ENCODE data around the gene TAOK1.
"Not testable (repeated sequence)": the region's sequence is repeated elsewhere in the genome, so short reads cannot be mapped to it uniquely, and the experiment has no call there.

Gene TAOK1

DNA sequence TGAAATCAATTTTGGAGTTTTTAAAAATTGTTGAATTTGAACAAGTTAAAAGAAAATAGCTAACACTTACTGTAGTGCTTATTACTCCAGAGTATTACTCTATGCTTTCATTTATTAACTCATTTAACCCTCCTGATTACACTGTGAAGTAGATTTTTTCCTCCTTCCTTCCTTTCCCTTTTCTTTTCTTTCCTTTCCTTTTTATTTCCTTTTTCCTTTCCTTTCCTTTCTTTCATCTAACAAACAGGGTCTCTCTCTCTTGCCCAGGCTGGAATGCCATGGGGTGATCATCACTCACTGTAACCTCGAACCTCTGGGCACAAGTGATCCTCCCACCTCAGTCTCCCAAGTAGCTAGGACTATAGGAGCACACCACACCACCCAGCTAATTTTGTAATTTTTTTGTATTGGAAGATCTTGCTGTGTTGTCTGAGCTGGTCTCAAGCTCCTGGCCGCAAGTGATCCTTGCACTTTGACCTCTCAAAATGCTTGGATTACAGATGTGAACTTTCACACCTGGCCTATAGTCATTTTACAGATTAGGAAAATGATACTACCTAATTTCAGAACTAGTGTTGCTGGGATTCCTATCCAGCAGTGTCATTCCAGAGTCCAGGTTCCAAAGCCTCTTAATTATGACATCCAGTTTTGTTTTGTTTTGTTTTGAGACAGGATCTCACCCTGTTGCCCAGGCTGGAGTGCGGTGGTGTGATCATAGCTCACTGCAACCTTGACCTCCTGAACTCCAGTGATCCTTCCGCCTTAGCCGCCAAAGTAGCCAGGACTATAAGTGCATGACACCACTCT is 59.9 kb downstream of the TAOK1 start:
- DNase-seq = no peak

DNA sequence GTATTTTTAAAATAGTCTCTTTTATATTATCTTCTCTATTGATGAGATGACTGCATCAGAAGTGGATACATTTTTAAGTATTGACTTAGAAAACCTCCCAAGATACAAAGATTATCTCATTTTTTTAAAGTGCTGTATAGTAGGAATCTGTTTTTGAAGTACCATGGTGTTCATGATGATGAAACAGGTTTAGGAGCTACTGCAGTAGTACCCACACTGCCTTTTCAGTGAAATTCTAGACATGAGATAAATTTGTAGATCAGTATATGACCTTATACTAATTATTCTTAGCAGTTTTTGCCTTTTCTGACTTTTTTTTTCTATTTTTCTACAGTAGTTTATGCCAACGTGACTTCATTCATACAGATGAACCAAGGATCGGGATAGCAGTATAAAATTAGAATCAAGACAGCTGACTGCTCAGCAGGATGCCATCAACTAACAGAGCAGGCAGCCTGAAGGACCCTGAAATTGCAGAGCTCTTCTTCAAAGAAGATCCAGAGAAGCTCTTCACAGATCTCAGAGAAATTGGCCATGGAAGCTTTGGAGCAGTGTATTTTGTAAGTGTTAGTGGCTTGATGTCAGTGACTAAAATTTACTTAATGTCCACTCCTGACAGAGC is 61.1 kb downstream of the TAOK1 start:
- DNase-seq = no peak

DNA sequence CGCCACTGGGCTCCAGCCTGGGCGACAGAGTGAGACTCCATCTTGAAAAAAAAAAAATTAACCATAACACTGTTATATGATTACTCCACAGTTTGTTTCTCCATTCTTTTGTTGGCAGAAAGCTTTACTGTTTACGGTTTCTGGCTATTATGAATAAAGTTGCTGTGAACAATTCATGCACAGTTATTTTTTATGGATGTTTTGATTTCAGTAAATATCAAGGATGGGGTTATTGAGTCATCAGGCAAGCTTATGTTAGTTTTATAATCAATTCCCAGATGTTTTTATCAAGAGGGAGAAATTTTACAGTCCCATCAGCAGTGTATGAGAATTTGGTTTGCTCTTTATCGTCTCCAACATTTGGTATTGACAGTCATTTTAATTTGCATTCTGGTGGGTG is 67.9 kb downstream of the TAOK1 start:
- DNase-seq = no peak

DNA sequence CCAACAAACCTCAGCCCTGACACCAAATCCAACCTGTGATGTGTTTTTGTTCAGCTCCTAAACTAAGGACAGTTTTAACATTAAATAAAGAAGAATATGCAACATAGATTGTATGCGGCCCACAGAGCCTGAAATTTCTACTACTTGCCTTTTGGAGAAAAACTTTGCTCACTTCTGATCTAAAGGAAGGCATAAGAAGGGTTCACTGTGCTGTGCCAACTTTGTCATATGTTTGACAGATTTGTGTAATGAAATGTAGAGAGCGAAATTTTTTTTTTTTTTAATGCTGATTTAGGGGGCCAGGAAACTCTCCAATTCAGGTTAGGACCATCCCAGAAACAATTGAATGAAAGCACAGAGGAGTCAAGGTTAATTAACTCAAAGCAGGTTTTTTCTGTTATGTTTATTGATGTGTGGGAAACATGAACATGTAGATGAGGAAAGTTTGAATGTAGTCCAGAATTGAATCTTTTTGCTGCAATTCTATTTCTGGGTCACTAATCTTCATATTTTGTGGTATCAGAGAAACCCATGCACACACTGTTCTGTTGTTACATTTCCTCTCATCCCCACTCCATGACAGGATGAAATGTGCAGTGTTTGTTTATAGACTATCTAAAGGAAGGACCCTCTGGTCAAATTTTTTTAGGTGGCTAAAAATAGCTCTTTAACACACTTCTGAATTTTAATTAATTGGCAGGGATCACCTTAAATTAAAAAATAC is 71.5 kb downstream of the TAOK1 start:
- DNase-seq = no peak

DNA sequence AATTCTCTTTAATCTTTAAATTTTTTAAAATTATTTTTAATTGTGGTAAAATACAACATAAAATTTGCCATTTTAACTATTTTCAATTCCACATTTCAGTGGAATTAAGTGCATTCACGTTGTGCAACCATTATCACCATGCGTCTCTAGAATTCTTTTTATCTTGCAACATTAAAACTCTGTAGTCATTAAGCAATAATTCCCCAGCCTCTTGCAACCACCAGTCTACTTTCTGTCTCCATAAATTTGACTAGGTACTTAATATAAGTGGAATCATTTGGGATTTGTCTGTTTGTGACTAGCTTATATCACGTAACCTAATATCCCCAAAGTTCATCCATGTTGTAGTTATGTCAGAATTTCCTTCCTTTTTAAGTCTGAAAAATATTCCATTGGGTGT is 79.1 kb downstream of the TAOK1 start:
- no peak for DNase-seq

DNA sequence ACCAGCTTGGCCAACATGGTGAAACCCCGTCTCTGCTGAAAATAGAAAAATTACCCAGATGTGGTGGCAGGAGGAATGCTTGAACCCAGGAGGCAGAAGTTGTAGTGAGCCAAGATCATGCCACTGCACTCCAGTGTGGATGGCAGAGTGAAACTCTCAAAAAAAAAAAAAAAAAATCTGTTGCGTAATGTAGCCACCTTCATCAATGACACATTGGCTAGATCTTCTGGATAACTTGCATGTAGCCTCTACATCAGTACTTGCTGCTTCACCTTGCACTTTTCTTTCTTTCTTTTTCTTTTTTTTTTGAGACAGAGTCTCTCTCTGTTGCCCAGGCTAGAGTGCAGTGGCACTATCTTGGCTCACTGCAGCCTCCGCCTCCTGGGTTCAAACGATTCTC is 83.3 kb downstream of the TAOK1 start:
- not testable (repeated sequence) for DNase-seq

DNA sequence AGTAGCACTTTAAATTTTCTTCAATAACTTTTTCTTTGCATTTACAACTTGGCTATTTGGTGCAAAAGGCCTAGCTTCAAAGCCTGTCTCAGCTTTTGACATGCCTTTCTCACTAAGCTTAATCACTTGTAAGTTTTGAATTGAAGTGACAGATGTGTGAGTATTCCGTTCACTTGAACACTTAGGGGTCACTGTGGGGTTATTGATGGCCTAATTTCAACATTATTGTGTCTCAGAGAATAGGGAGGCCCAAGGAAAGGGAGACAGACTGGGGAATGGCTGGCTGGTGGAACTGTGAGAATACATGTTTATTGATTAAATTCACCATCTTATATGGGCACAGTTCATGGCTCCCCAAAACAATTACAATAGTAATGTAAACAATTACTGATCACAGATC is 84.1 kb downstream of the TAOK1 start:
- no peak for DNase-seq

DNA sequence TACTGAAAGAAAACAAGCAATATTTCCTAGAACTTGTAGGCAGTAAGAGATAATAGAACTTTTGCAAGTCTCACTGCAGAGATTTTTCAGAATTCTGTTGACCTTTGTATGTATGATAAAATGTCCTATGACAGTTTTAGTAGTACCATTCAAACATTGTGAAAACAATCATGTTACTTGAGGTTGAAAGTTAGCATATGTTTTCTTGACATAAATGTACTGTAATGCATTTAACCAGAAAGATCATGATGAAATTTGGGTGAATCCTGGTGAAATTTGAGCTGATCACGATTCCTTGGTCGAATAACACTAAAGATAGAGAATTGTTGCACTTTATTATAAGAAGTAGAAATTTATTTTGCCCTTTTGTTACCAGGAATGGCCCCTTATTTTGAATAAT is 85.7 kb downstream of the TAOK1 start:
- no peak for DNase-seq

DNA sequence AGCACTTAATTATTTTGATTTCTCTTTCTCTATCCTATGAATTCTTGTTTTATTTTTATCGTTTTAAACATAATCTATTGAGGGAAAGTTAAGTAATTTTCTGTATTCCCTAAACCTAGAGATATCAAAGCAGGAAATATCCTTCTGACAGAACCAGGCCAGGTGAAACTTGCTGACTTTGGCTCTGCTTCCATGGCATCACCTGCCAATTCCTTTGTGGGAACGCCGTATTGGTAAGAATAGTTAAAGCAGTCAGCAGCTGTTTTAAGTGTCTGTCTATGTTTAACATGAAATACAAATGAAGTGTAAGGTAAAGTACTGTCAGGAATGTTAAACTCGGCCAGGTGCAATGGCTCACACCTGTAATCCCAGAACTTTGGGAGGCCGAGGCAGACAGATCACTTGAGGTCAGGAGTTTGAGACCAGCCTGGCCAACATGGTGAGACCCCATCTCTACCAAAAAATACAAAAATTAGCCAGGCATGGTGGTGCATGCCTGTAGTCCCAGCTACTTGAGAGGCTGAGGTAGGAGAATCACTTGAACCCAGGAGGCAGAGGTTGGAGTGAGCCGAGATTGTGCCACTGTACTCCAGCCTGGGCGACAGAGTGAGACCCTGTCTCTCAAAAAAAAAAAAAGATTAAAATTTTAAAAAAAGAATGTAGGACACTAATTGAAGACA is 90.2 kb downstream of the TAOK1 start:
- DNase-seq = not testable (repeated sequence)

DNA sequence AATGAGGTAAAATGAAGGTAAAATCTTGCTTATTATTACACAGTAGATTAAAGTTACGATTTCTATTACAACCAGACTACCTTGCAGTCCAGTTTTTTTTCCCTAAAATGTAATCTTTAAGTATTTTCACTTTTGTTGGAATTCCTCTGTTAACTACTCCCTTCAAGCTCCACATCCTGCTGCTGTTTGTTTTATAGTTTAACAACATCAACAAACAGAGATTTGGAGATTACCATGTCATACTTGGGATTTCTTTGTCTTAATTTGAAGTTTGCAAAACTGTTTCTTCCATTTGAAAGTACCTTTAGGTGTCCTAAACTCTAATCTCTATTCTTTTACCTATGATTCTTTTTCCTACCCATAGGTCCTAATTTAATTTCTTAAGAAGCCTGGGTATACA is 93.3 kb downstream of the TAOK1 start:
- DNase-seq = no peak

DNA sequence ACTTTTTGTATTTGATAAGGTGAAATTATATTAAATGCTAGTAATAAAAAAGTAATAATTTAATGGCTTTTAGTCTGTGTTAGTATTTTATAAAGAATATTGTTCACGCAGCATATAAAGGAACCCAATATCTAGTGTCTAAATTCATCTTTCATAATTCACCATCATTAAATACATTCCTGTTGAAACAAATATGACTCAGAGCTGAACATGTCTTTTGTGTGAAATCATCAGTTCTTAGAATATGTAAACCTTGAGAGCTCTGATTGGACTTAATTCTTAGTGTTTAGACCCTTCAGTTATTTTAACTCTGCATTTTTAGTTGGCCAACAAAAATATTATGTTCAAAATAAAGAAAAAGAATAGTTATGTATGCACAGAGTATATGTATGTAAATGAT is 104.8 kb downstream of the TAOK1 start:
- no peak for DNase-seq

DNA sequence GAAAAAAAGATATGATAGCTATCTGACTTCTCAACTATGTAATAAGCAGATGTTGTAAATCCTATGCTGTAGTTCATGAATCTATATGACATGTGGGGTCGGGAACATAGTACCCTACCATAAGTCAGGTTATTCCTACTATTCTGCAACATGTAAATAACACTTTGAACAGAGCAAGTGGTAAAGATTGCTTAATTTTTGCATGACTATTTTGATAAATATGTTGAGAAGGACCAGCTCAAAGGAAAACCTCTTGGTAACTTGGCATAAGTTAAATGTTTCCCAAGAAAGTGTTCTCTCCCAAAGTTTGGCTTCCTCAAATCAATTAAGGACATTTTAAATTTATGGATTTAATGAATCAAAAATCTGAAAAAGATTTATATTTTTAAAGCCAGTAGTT is 114.5 kb downstream of the TAOK1 start:
- no peak for DNase-seq

DNA sequence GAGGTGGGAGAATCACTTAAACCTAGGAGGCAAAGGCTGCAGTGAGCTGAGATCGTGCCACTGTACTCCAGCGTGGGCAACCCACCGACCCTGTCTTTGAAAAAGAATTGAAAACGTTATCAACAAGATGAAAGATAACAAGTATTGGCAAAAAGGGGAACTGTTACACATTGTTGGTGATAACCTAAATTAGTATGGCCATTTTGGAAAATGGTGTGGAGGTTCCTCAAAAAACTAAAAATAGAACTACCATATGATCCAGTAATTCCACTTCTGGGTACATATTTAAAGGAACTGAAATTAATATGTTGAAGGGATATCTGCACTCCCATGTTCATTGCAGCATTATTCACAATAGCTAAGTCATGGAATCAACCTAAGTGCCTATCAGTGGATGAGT is 115.7 kb downstream of the TAOK1 start:
- no peak for DNase-seq

DNA sequence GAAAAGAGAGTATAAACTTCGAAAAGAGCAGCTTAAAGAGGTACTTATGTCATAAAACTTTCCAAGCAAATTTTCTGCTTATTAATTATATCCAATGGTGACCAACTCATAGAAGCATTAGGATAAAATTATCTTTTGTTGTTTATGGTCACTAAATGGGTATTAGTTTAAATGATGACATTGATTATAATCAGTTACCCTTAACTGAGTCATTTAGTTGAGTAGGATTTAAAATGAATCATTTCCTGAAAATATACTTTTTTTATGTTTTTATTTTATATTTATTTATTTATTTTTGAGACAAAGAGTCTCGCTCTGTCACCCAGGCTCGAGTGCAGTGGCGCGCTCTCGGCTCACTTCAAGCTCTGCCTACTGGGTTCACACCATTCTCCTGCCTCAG is 120.8 kb downstream of the TAOK1 start:
- no peak for DNase-seq

DNA sequence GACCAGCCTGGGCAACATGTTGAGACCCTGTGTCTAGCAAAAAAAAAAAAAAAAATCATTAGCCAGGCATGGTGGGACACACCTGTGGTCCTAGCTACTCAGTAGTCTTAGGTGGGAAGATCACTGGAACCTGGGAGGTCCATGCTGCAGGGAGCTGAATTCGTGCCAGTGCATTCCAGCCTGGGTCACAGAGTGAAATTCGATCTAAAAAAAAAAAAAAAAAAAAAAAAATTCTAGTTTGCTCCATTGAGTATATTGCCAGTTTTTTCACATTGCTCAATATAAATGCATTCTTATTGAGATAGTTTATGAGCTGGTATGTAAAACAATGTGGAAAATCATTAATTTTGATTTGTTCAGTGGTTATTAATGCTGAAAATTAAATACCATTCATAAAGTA is 124.6 kb downstream of the TAOK1 start:
- no peak for DNase-seq

DNA sequence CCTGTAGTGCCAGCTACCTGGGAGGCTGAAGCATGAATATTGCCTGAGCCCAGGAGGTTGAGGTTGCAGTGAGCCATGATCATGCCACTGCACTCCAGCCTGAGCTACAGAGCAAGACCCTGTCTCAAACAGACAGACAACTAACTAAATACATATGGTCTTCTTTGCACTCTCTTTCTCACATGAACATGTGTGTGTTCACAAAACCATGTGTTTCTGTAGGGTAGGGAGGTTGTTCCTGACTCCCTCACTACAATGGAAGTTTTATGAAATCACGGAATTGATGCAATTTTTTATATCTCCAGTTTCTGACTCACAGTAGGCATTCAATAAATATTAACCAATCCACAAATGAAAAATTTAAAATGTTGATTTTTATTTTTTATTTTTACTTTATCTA is 128.2 kb downstream of the TAOK1 start:
- no peak for DNase-seq

DNA sequence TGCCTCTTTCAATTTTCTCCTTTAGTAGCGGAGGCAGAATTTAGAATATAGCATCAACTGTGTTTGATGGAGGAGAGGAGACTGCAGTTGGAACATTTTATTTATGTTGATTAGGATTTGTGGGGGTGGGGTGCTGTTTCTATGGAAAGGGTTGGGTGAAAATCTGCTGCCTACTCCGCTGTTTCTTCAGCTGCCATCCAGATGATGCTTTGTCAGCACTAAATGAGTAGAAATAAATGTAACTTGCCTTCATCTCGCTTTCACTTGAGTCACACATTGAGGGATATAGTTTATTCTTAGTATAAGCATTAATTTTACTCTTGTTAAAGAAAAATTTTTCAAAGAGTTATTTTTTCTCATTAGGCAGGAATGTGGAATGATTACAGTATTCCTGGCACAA is 134.5 kb downstream of the TAOK1 start:
- no peak for DNase-seq

DNA sequence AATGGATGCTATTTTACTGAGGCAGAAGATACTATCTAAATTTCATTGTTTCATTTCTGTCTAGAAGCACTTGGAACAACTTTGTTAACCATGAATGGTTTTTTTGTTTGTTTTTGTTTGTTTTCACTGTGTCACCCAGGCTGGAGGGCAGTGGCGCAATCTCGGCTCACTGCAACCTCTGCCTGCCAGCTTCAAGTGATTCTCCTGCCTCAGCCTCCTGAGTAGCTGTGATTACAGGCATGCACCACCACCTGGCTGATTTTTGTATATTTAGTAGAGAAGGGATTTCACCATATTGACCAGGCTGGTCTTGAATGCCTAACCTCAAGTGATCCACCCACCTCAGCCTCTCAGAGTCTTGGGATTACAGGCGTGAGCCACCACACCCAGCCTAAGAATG is 136.2 kb downstream of the TAOK1 start:
- no peak for DNase-seq

DNA sequence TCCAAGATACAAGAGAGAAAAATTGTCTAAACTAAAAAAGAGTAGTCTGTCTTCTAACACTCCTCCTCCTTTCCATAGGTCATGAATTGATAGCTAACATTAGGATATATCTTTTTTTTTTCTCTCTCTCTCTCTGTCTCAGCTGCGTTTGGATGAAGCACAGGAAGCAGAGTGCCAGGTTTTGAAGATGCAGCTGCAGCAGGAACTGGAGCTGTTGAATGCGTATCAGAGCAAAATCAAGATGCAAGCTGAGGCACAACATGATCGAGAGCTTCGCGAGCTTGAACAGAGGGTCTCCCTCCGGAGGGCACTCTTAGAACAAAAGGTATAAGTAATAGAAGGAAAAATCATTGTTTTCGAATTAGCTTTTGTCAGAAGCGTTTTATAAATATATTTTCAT is 143.8 kb downstream of the TAOK1 start:
- DNase-seq = no peak

DNA sequence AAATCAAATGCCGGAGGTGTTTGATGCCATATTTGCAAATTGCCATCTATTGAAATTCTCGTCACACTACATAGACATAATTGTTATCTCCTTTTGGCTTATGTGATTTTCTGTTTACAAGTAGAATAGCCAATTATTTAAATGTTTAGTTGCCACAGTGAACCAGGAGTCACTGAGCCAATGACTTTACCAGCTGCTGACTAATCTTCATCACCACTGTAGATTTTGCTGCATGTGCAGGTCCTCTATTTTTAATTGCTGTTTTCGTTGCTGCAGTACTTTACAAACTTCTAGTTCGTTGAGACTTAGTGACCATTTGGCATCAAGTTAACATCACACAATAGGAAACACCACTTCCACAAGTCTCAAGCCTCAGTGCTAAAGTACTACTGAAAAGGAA is 153.9 kb downstream of the TAOK1 start:
- DNase-seq = no peak

DNA sequence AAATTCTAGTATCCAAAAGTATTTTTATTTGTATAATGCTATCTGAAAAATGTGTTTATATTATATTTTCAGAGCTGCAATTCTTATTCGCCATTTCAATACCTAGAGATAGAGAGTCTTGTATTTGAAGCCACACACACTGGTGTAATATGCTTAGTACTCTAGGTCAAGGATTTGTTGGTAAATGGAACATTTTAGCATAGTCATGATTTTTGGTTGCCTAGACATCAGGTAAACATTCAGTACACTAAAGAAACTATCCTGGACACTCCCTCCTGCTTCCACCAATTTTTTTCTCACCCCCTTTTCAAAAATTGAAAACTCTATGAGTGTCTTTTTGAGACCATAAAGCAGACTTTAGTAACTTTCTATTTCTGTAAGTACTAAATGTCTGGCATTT is 155.9 kb downstream of the TAOK1 start:
- no peak for DNase-seq

DNA sequence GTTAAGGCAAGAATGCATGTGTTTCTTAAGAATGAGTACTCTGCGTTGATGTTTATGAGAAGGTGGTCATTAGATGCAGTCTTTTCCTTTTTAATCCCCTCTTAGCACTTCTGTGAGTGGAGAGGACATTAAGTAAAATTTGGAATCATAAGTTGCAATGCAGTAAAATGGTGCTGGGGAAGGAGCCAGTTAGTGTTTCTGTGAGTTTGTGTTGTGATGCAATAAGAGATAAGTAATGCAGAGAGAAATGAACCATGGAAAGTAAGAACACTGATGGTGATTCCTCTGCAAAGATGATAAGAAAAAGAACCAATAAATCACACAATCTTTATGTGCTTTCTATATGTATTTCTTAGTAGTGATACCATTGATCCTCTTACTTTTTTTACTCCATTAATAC is 156.7 kb downstream of the TAOK1 start:
- no peak for DNase-seq

DNA sequence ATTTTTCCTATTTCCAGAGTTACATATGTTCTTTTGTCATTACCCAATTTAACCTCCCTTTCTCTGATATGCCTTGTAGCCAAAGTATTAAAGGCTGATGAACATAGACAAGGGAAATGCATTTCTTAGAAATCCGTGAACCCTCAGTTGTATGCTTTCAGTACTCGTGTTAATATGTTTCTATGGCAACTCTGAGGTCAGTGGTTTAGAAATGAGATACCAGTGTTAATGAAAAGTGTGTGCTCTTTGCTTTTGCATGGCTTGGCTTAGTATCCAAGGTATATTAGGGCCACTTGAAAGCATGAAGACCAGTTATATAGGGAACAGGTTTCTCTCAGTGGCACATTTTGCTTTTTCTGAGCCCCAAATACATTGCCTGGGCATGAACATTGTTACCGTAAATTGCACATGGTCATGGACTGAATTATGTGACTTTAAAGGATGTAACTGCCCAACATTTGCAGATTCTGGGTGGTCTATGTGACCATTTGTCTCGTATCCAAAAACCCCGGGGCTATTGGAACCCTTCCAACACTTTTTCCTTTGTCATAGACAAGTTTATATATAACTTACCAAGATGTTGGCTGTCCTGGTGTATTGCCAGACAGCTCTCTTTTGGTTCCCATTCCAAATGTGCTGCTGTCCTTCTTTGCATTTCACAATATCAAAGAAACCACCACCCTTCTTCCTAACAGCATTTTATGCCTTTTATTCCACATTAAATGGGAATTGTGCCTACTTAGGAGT is 159.2 kb downstream of the TAOK1 start:
- DNase-seq = no peak

All from activated gamma-delta T cell (primary cell).